ENCODE results near the gene COQ7. TPM values are rescaled to one million over a fixed set of nuclear protein-coding genes. Genes with fewer than 3 reads are reported as not detected.
A peak's percentile ranks its signal among the peaks of the same experiment; 100 is the strongest.

COQ7 gene
- 10 to 100 TPM; 13.8 to 20.2 (median 16.4) TPM for total RNA-seq

GRCh38 chr16:19067349-19068236, at the start of gene COQ7:
Gene COQ7 (plus strand): TSS chr16:19067614. CDS start chr16:19067665, 51 bp downstream.
- intact Hi-C loops (cut with DNase I; ENCODE audit: low total_unique reads), result no loop called here
- H3K36me3 ChIP-seq, result no peaks in the 10 kb centered on the region
- TF ChIP-seq POLR2AphosphoS5 (IDR thresholded peaks at IDR 0.05) (peak; percentile 19 to 73 (median 67)), POLR2A (IDR thresholded peaks at IDR 0.05) (peak; percentile 63), CTCF (IDR thresholded peaks at IDR 0.05) (peak in 1 of 3 donors; percentile 6)

GRCh38 chr16:19020689-19021088, 46.7 kb upstream of the COQ7 start:
- no peak overlapping the region for H3K4me3 ChIP-seq
- no peak overlapping the region for H3K27ac ChIP-seq
- no peak for TF ChIP-seq CTCF (IDR thresholded peaks at IDR 0.05)
- no peak for TF ChIP-seq POLR2A (IDR thresholded peaks at IDR 0.05)
- no peak for TF ChIP-seq POLR2AphosphoS5 (IDR thresholded peaks at IDR 0.05)
- no peaks in the 10 kb centered on the region for H3K4me1 ChIP-seq
- DNase-seq (ENCODE audit: low spot score in 2 of 2), result no peak
- no peaks in the 10 kb centered on the region for H3K36me3 ChIP-seq
- intact Hi-C loops (cut with DNase I; ENCODE audit: low total_unique reads), result no loop called here
- H3K27me3 ChIP-seq, result no peaks in the 10 kb centered on the region
- H3K9me3 ChIP-seq, result peaks cover 0 to 4% of the 10 kb centered on the region in 2 donors

More at GRCh38 chr16:19067349-19068236, at the start of gene COQ7:
- peak; percentile 95 to 98 for DNase-seq (ENCODE audit: low spot score in 2 of 2)
- peak within 1 kb of the TSS; percentile 80 to 93 (median 81) for H3K4me3 ChIP-seq
- no peaks in the 10 kb centered on the region for H3K9me3 ChIP-seq
- no peaks in the 10 kb centered on the region for H3K4me1 ChIP-seq
- peak within 1 kb of the TSS; percentile 100 for H3K27ac ChIP-seq
- H3K27me3 ChIP-seq, result no peaks in the 10 kb centered on the region

GRCh38 chr16:19021747-19022146, 45.7 kb upstream of the COQ7 start:
- H3K4me3 ChIP-seq, result no peak overlapping the region
- H3K27me3 ChIP-seq, result no peaks in the 10 kb centered on the region
- no peak overlapping the region for H3K27ac ChIP-seq
- no peaks in the 10 kb centered on the region for H3K36me3 ChIP-seq
- peaks cover 0 to 4% of the 10 kb centered on the region in 2 donors for H3K9me3 ChIP-seq
- intact Hi-C loops (cut with DNase I; ENCODE audit: low total_unique reads), result no loop called here
- no peak for DNase-seq (ENCODE audit: low spot score in 2 of 2)
- TF ChIP-seq POLR2AphosphoS5 (IDR thresholded peaks at IDR 0.05) (no peak), CTCF (IDR thresholded peaks at IDR 0.05) (no peak), POLR2A (IDR thresholded peaks at IDR 0.05) (no peak)
- no peaks in the 10 kb centered on the region for H3K4me1 ChIP-seq

GRCh38 chr16:19027416-19027815, 40.0 kb upstream of the COQ7 start:
- TF ChIP-seq POLR2AphosphoS5 (IDR thresholded peaks at IDR 0.05), result no peak
- TF ChIP-seq CTCF (IDR thresholded peaks at IDR 0.05), result no peak
- no peak for TF ChIP-seq POLR2A (IDR thresholded peaks at IDR 0.05)
- Histone ChIP-seq H3K4me1 (no peaks in the 10 kb centered on the region), H3K27me3 (no peaks in the 10 kb centered on the region), H3K27ac (no peak overlapping the region), H3K9me3 (no peaks in the 10 kb centered on the region), H3K4me3 (no peak overlapping the region), H3K36me3 (no peaks in the 10 kb centered on the region)
- DNase-seq (ENCODE audit: low spot score in 2 of 2), result no peak
- intact Hi-C loops (cut with DNase I; ENCODE audit: low total_unique reads), result no loop called here

GRCh38 chr16:19029980-19030379, 37.4 kb upstream of the COQ7 start:
- no peak overlapping the region for H3K27ac ChIP-seq
- no peaks in the 10 kb centered on the region for H3K9me3 ChIP-seq
- no peaks in the 10 kb centered on the region for H3K36me3 ChIP-seq
- no peaks in the 10 kb centered on the region for H3K4me1 ChIP-seq
- no peak overlapping the region for H3K4me3 ChIP-seq
- intact Hi-C loops (cut with DNase I; ENCODE audit: low total_unique reads), result no loop called here
- H3K27me3 ChIP-seq, result no peaks in the 10 kb centered on the region
- TF ChIP-seq POLR2A (IDR thresholded peaks at IDR 0.05), result no peak
- TF ChIP-seq CTCF (IDR thresholded peaks at IDR 0.05), result no peak
- TF ChIP-seq POLR2AphosphoS5 (IDR thresholded peaks at IDR 0.05), result no peak
- no peak for DNase-seq (ENCODE audit: low spot score in 2 of 2)

Data from breast epithelium (tissue), 4 donors.